Esophagus muscularis mucosa (tissue), 4 donors: ENCODE measurements around the gene EEA1. TPM values are rescaled to one million over a fixed set of nuclear protein-coding genes. Genes with fewer than 3 reads are reported as not detected.
"Not testable (repeated sequence)": the region's sequence is repeated elsewhere in the genome, so short reads cannot be mapped to it uniquely, and the experiment has no call there.

ENCODE experiments used
- DNase-seq: peaks from one replicate; pipeline ENCODE4 v3.0.0-alpha.2; 2017; ENCODE audit errors: extremely low spot score
- H3K27ac ChIP-seq, 4 donors: fragments of 200-600 bp; sonication (generic); replicated peaks in 1 of 4; 1 replicate in 3 of 4; 2 replicates in 1 of 4; pipeline ENCODE4 v1.5.1; 2016 to 2019; ENCODE audit warnings: mild to moderate bottlenecking in 1 of 4
- H3K27me3 ChIP-seq, 4 donors: fragments of 200-600 bp; sonication (generic); one replicate each; pipeline versions ENCODE4 v1.5.1 to v1.6.0; 2016 to 2019
- H3K36me3 ChIP-seq, 4 donors: fragments of 200-600 bp; sonication (generic); one replicate each; pipeline ENCODE4 v1.5.1; 2016 to 2019
- H3K4me1 ChIP-seq, 4 donors: fragments of 200-600 bp; sonication (generic); one replicate each; pipeline ENCODE4 v1.5.1; 2016 to 2019
- H3K4me3 ChIP-seq, 4 donors: fragments of 200-600 bp; sonication (generic); 1 replicate in 2 of 4; 2 replicates in 2 of 4; pipeline ENCODE4 v1.5.1; 2016 to 2019; ENCODE audit warnings: mild to moderate bottlenecking in 4 of 4, moderate library complexity in 1 of 4
- H3K9me3 ChIP-seq, 4 donors: fragments of 200-600 bp; sonication (generic); 1 replicate in 3 of 4; 2 replicates in 1 of 4; pipeline ENCODE4 v1.5.1; 2016 to 2019
- EP300 ChIP-seq: sonication (generic); formaldehyde crosslinking; IDR thresholded peaks from one replicate; pipeline ENCODE4 v1.6.1; 2017; ENCODE audit warnings: antibody characterized with exemption
- POLR2A ChIP-seq: fragments of 450-650 bp; IDR thresholded peaks from one replicate; pipeline ENCODE4 v1.6.1; 2017; ENCODE audit warnings: antibody characterized with exemption, moderate library complexity, mild to moderate bottlenecking, low read depth
- POLR2AphosphoS5 ChIP-seq, 2 donors: sonication (generic); formaldehyde crosslinking; IDR thresholded peaks; one replicate each; pipeline ENCODE4 v1.6.1; 2017; ENCODE audit warnings: antibody characterized with exemption in 2 of 2
- WGBS: methylation state at CpG from one replicate; pipeline ENCODE4 v1.1.5; 2018; 5-methylcytosine and 5-hydroxymethylcytosine counted together
- intact Hi-C: fragments of 100-400 bp; cut with DNase I; formaldehyde crosslinking; loops from one replicate; pipeline ENCODE4 v1.15.1; 2023
- total RNA-seq, 4 donors: library from RNA; depleted of rRNA; stranded (reverse); fragments of >200 nt; gene quantifications; one replicate each; pipeline versions ENCODE4 v1.1.0 to v1.2.1, GENCODE V29; 2016
- TF ChIP-seq, protein P1 (sequence below), 3 experiments: fragments of 200-600 bp in 2 of 3; fragments of 450-650 bp in 1 of 3; sonication (generic) in 2 of 3; IDR thresholded peaks; one replicate each; pipeline ENCODE4 v1.5.1; 2017 to 2019; ENCODE audit warnings: antibody characterized with exemption in 3 of 3, mild to moderate bottlenecking in 2 of 3, moderate library complexity in 1 of 3

EEA1 gene
- total RNA-seq, 4 donors from 2014 or later, result 15.7 to 31.1 (median 24.1) TPM

DNA sequence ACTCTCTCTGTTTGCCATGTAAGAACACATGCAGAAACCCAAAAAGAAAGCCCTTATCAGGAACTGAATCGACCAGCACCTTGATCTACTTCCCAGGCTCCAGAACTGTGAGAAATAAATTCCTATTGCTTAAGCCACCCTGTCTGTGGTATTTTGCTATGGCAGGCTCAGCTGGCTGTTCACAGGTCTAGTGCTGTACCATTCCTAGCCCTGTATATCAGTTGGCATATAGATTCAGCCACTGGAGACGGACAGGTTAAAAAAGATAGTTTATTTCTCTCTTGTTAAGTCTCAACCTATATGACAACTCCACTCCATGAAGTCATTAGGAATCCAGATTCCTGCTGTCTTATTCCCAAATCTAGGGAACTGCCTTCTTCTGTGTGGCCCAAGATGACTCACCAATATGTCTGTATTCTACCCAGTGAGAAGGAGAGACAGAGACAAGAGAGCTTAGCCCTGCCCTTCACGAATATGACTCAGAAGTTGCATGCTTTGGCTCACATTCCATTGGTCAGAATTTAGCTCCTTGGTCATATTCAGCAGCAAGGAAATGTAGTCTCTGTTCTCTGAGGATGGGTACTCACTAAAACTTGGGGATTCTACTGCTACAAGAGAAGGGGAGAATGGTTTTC is 169.3 kb downstream of the EEA1 start:
- Histone ChIP-seq H3K36me3 (no peaks in the 10 kb centered on the region), H3K27me3 (no peaks in the 10 kb centered on the region), H3K27ac (no peak overlapping the region), H3K4me1 (no peaks in the 10 kb centered on the region), H3K4me3 (no peak overlapping the region), H3K9me3 (peaks cover 0 to 3% (median 0%) of the 10 kb centered on the region in 4 donors)
- 84% methylated on average over 3 of the region's 3 CpGs for WGBS
- no peak for DNase-seq
- TF ChIP-seq POLR2AphosphoS5 (IDR thresholded peaks at IDR 0.05) (no peak), EP300 (no peak), POLR2A (no peak)
- TF ChIP-seq, protein P1, sequence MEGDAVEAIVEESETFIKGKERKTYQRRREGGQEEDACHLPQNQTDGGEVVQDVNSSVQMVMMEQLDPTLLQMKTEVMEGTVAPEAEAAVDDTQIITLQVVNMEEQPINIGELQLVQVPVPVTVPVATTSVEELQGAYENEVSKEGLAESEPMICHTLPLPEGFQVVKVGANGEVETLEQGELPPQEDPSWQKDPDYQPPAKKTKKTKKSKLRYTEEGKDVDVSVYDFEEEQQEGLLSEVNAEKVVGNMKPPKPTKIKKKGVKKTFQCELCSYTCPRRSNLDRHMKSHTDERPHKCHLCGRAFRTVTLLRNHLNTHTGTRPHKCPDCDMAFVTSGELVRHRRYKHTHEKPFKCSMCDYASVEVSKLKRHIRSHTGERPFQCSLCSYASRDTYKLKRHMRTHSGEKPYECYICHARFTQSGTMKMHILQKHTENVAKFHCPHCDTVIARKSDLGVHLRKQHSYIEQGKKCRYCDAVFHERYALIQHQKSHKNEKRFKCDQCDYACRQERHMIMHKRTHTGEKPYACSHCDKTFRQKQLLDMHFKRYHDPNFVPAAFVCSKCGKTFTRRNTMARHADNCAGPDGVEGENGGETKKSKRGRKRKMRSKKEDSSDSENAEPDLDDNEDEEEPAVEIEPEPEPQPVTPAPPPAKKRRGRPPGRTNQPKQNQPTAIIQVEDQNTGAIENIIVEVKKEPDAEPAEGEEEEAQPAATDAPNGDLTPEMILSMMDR (IDR thresholded peaks at IDR 0.05), result no peak
- intact Hi-C loops, result no loop called here

DNA sequence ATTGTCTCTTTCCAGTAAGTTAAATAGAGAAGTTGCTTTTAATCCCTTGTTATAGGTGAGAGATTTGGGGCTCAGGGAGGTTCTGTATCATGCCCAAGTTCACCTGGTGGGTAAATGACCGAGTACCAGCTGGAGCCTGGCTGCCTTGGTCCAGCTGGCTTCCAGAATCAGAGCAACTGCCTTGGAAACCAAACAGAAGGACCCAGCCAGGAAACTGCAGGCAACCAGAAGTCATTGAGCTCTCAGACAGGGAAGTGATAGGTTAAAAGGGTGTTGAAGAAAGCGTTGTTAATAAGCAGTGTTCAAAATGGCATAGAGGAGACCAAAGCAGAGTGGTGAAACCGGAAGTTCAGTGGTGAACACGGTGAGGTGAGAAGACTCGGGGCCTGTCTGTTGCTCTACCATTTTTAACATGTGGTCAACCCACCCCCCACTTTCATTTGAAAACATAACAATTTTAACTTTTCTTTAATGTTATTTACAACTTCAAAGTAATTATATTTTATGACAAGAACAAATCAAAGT is 171.4 kb downstream of the EEA1 start:
- Histone ChIP-seq H3K4me3 (no peak overlapping the region), H3K27me3 (no peaks in the 10 kb centered on the region), H3K36me3 (no peaks in the 10 kb centered on the region), H3K4me1 (peaks cover 0 to 3% (median 0%) of the 10 kb centered on the region in 4 donors), H3K27ac (no peak overlapping the region), H3K9me3 (peaks cover 0 to 3% (median 0%) of the 10 kb centered on the region in 4 donors)
- 74% methylated on average over 5 of the region's 5 CpGs for WGBS
- intact Hi-C loops, result no loop called here
- DNase-seq, result no peak
- TF ChIP-seq POLR2A, result no peak

DNA sequence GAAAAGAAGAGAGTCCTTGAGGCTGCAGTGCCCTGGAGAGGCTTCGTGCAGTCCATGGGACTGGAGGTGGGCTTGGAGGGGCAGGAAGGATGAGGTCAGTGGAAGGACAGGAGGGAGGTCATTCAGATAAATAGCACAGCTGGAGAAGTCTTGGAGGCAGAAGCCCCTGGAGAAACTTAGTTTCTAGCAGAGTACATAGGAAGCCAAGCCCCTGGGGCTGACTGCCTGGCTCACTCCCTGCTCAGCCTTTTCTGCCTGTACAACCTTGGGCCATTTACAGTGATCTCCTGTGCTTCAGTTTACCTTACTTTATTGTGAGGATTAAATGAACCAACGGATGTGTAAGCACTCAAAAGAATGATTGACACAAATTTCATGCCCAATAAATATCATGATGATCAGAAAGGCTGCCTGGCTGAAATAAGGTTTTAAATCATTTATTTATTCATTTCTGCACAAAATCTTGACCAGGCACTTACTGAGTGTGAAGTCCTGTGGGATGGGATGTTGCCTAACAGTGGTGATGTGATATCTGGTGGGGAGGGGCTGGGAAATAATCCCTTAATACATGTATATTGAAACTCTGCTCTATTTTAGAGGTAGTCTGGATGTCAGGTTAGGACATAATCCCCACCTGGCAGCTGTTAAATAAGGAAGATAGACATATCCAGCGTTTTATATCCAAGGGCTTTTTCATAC is 172.0 kb downstream of the EEA1 start:
- intact Hi-C loops, result no loop called here
- 81% methylated on average over 3 of the region's 3 CpGs for WGBS
- TF ChIP-seq, protein P1 (IDR thresholded peaks at IDR 0.05), result no peak
- no peak for TF ChIP-seq POLR2A

DNA sequence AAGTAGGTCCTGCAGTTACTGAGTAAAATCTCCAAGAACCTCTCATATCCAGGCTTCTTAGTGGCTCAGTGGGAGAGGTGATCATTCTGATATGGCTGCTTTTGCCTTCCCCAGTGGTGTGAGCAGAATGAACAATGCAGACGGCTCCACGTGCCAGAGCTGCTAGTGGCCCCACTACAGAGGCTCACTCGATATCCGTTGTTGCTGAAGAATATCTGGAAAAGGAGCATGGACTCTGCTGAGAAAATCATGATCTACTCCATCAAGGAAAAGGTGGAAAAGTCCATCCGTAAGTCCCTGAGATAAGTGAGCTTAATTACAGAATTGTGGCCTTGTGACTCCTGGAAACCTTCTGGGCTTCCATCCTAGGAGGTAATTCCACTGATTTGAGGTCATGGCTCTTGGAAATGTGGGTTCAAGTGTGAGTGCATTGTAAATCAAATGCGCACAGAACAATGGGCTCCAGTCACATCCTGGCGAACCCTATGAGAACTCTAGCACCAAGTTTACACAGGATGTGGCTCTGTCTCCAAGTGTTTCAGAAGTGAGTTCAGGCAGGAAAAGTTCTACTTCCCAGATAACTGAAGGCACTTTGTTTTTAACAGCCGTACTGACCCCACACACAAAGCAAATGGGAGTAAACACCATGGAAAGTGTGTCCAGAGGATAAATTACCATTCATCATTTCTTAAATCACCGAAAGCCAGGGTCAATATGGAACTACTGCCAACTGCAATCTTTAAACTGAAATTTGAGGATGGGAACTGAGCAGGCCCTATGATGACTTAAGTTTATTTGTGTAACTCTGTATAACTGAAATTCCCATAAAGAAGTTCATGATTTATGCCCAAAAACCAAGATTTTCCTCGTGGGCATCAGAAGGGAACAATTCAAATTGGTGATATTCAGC is 174.9 kb downstream of the EEA1 start:
- intact Hi-C loops, result no loop called here
- no peaks in the 10 kb centered on the region for H3K36me3 ChIP-seq
- DNase-seq, result no peak
- TF ChIP-seq EP300 (no peak), POLR2A (no peak), POLR2AphosphoS5 (IDR thresholded peaks at IDR 0.05) (peak; percentile 26 to 27)
- TF ChIP-seq, protein P1 (IDR thresholded peaks at IDR 0.05), result no peak
- 81% methylated on average over 10 of the region's 10 CpGs for WGBS
- no peaks in the 10 kb centered on the region for H3K9me3 ChIP-seq
- peaks cover 0 to 3% (median 0%) of the 10 kb centered on the region in 4 donors for H3K4me1 ChIP-seq
- H3K27ac ChIP-seq, result peak overlapping the region in 3 of 4 donors; percentile 5 to 58 (median 17)
- H3K27me3 ChIP-seq, result no peaks in the 10 kb centered on the region
- H3K4me3 ChIP-seq, result no peak overlapping the region

More for the DNA sequence above, 172.0 kb downstream of the EEA1 start:
- H3K9me3 ChIP-seq, result peaks cover 0 to 3% (median 0%) of the 10 kb centered on the region in 4 donors
- H3K27me3 ChIP-seq, result no peaks in the 10 kb centered on the region
- H3K36me3 ChIP-seq, result no peaks in the 10 kb centered on the region
- H3K4me3 ChIP-seq, result no peak overlapping the region
- no peak for DNase-seq
- H3K27ac ChIP-seq, result no peak overlapping the region
- H3K4me1 ChIP-seq, result peaks cover 0 to 3% (median 0%) of the 10 kb centered on the region in 4 donors

DNA sequence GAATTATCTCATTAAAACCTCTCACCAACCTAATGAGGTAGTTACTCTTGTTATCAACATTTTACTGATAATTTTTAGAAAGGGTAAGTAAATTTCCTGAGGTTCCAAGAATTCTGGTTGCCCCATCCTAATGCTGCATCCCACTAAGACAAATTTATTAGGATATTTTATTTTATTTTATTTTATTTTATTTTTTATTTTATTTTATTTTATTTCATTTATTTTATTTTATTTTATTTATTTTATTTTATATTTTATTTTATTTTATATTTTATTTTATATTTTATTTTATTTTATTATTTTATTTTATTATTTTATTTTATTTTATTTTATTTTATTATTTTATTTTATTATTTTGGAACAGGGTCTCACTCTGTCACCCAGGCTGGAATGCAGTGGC is 179.4 kb downstream of the EEA1 start:
- H3K27ac ChIP-seq, H3K27me3 ChIP-seq, intact Hi-C loops, H3K9me3 ChIP-seq, H3K4me3 ChIP-seq, H3K36me3 ChIP-seq, DNase-seq: not testable (repeated sequence)
- H3K4me1 ChIP-seq, result peaks cover 0 to 16% (median 7%) of the 10 kb centered on the region in 4 donors
